RKO (cell line): ENCODE measurements around the gene FAM180A.
"Not testable (repeated sequence)": the region's sequence is repeated elsewhere in the genome, so short reads cannot be mapped to it uniquely, and the experiment has no call there.

Experiments used
- DNase-seq: peaks from one replicate; pipeline ENCODE4 v3.0.0-alpha.2; 2016; ENCODE audit warnings: low spot score

FAM180A gene

GRCh38 chr7:135713836-135714470 is 34.7 kb downstream of the FAM180A start:
- DNase-seq: no peak

GRCh38 chr7:135712796-135713195 is 35.8 kb downstream of the FAM180A start:
- no peak for DNase-seq

GRCh38 chr7:135712182-135712782 is 36.3 kb downstream of the FAM180A start:
- DNase-seq: no peak

- DNase-seq: no peak
Measured at GRCh38 chr7:135711139-135711469, 37.5 kb downstream of the FAM180A start.

- DNase-seq: peak; percentile 50
Measured at GRCh38 chr7:135710417-135711138, 38.0 kb downstream of the FAM180A start.

- no peak for DNase-seq
Measured at GRCh38 chr7:135709508-135709907, 39.1 kb downstream of the FAM180A start.

GRCh38 chr7:135708041-135708440 is 40.6 kb downstream of the FAM180A start:
- no peak for DNase-seq

GRCh38 chr7:135707570-135707966 is 41.0 kb downstream of the FAM180A start:
- no peak for DNase-seq

GRCh38 chr7:135706858-135707569 is 41.6 kb downstream of the FAM180A start:
- no peak for DNase-seq

GRCh38 chr7:135706038-135706742 is 42.4 kb downstream of the FAM180A start:
- no peak for DNase-seq

- DNase-seq: no peak
Measured at GRCh38 chr7:135704698-135705097, 43.9 kb downstream of the FAM180A start.

GRCh38 chr7:135704074-135704473 is 44.5 kb downstream of the FAM180A start:
- DNase-seq: no peak

GRCh38 chr7:135697276-135698049 is 51.1 kb downstream of the FAM180A start:
- DNase-seq: no peak

- DNase-seq: no peak
Measured at GRCh38 chr7:135693558-135693957, 55.1 kb downstream of the FAM180A start.

GRCh38 chr7:135692606-135693005 is 56.0 kb downstream of the FAM180A start:
- DNase-seq: not testable (repeated sequence)

GRCh38 chr7:135692055-135692454 is 56.6 kb downstream of the FAM180A start:
- DNase-seq: no peak

- DNase-seq: no peak
Measured at GRCh38 chr7:135690566-135690965, 58.0 kb downstream of the FAM180A start.

GRCh38 chr7:135687466-135687865 is 61.1 kb downstream of the FAM180A start:
- DNase-seq: no peak

GRCh38 chr7:135685306-135686084 is 63.1 kb downstream of the FAM180A start:
- no peak for DNase-seq

GRCh38 chr7:135684699-135685098 is 63.9 kb downstream of the FAM180A start:
- DNase-seq: no peak

- no peak for DNase-seq
Measured at GRCh38 chr7:135684136-135684535, 64.5 kb downstream of the FAM180A start.
